SK-N-SH treated with all-trans-retinoic acid at 6 μM for 48 hours (cell line): ENCODE results near the gene FNTB.
A peak's percentile ranks its signal among the peaks of the same experiment; 100 is the strongest.

Experiments used
- ATAC-seq: fragments of 200-7000 bp; cut with Tn5 transposase; 3 replicates; pipeline ENCODE4 v1.9.1; 2020; ENCODE audit warnings: mild to moderate bottlenecking, moderate library complexity
- ARNTL ChIP-seq: fragments of 450-650 bp; formaldehyde crosslinking; IDR thresholded peaks from 2 replicates; pipeline ENCODE4 v1.5.0; 2020; ENCODE audit warnings: low read depth, mild to moderate bottlenecking, moderate library complexity, borderline replicate concordance
- CREB5 ChIP-seq: fragments of 250-450 bp; sonication (Bioruptor Pico); IDR thresholded peaks from 2 replicates; pipeline ENCODE4 v1.5.1; 2020; ENCODE audit warnings: low read depth, mild to moderate bottlenecking, moderate library complexity
- CSDC2 ChIP-seq: fragments of 250-450 bp; sonication (Bioruptor Pico); IDR thresholded peaks from 2 replicates; pipeline ENCODE4 v1.5.0; 2020; ENCODE audit warnings: mild to moderate bottlenecking, moderate library complexity
- CSRNP3 ChIP-seq: fragments of 250-450 bp; sonication (Bioruptor Pico); IDR thresholded peaks from 2 replicates; pipeline ENCODE4 v1.5.1; 2021; ENCODE audit warnings: mild to moderate bottlenecking, moderate library complexity
- ESRRG ChIP-seq: fragments of 250-450 bp; sonication (Bioruptor Pico); IDR thresholded peaks from 2 replicates; pipeline ENCODE4 v1.6.1; 2021; ENCODE audit warnings: mild to moderate bottlenecking
- GLIS3 ChIP-seq: fragments of 250-450 bp; sonication (Bioruptor Pico); IDR thresholded peaks from 2 replicates; pipeline ENCODE4 v1.5.0; 2020; ENCODE audit warnings: mild to moderate bottlenecking, moderate library complexity
- ISL1 ChIP-seq: fragments of 250-450 bp; sonication (Bioruptor Pico); IDR thresholded peaks from 2 replicates; pipeline ENCODE4 v2.1.2; 2022; ENCODE audit warnings: mild to moderate bottlenecking, moderate library complexity
- OSR1 ChIP-seq: fragments of 250-450 bp; sonication (Bioruptor Pico); IDR thresholded peaks from 2 replicates; pipeline ENCODE4 v1.8.0; 2022; ENCODE audit warnings: moderate library complexity, mild to moderate bottlenecking, inconsistent platforms
- PATZ1 ChIP-seq: fragments of 250-450 bp; sonication (Bioruptor Pico); IDR thresholded peaks from 2 replicates; pipeline ENCODE4 v1.8.0; 2020; ENCODE audit warnings: mild to moderate bottlenecking, moderate library complexity, borderline replicate concordance
- POU6F1 ChIP-seq: fragments of 250-450 bp; sonication (Bioruptor Pico); IDR thresholded peaks from 2 replicates; pipeline ENCODE4 v1.8.0; 2021; ENCODE audit warnings: low read depth, mild to moderate bottlenecking, moderate library complexity, borderline replicate concordance
- PPARA ChIP-seq: fragments of 250-450 bp; sonication (Bioruptor Pico); IDR thresholded peaks from 2 replicates; pipeline ENCODE4 v1.5.0; 2020; ENCODE audit warnings: mild to moderate bottlenecking, borderline replicate concordance
- RARB ChIP-seq: fragments of 250-450 bp; sonication (Bioruptor Pico); IDR thresholded peaks from 2 replicates; pipeline ENCODE4 v1.8.0; 2021; ENCODE audit warnings: mild to moderate bottlenecking, moderate library complexity
- TCF4 ChIP-seq: fragments of 250-450 bp; sonication (Bioruptor Pico); IDR thresholded peaks from 2 replicates; pipeline ENCODE4 v1.8.0; 2021; ENCODE audit warnings: mild to moderate bottlenecking, moderate library complexity, borderline replicate concordance
- TSHZ2 ChIP-seq: fragments of 250-450 bp; sonication (Bioruptor Pico); IDR thresholded peaks from 2 replicates; pipeline ENCODE4 v1.5.0; 2020; ENCODE audit warnings: mild to moderate bottlenecking, moderate library complexity
- ZFP3 ChIP-seq: fragments of 250-450 bp; sonication (Bioruptor Pico); IDR thresholded peaks from 2 replicates; pipeline ENCODE4 v1.5.0; 2020; ENCODE audit warnings: mild to moderate bottlenecking, moderate library complexity
- ZFP30 ChIP-seq: fragments of 450-650 bp; formaldehyde crosslinking; IDR thresholded peaks from 2 replicates; pipeline ENCODE4 v1.5.0; 2022; ENCODE audit warnings: mild to moderate bottlenecking, moderate library complexity
- ZNF565 ChIP-seq: fragments of 450-650 bp; formaldehyde crosslinking; conservative IDR thresholded peaks from 2 replicates; pipeline ENCODE4 v1.5.0; 2020; ENCODE audit warnings: low read depth, mild to moderate bottlenecking, moderate library complexity
- ZNF70 ChIP-seq: fragments of 450-650 bp; formaldehyde crosslinking; IDR thresholded peaks from 2 replicates; pipeline ENCODE4 v1.5.0; 2020; ENCODE audit warnings: mild to moderate bottlenecking, moderate library complexity
- ZNF8 ChIP-seq: fragments of 450-650 bp; formaldehyde crosslinking; IDR thresholded peaks from 2 replicates; pipeline ENCODE4 v1.5.0; 2020; ENCODE audit warnings: mild to moderate bottlenecking, moderate library complexity

Gene FNTB

GRCh38 chr14:64974563-64974962 lies 12.1 kb upstream of the FNTB start:
- ATAC-seq: no peak
- TF ChIP-seq POU6F1 (CRISPR knock-in tag) (no peak), CSDC2 (CRISPR knock-in tag) (no peak), GLIS3 (CRISPR knock-in tag) (no peak), ZFP3 (no peak), ESRRG (no peak), TCF4 (CRISPR knock-in tag) (no peak), PATZ1 (CRISPR knock-in tag) (no peak), RARB (CRISPR knock-in tag) (no peak), ZNF8 (CRISPR knock-in tag) (no peak)

GRCh38 chr14:64979336-64980074 lies 7.2 kb upstream of the FNTB start:
- peak; percentile 56 for ATAC-seq
- TF ChIP-seq ZNF70 (CRISPR knock-in tag): no peak
- no peak for TF ChIP-seq ZFP3
- TF ChIP-seq CREB5 (CRISPR knock-in tag): no peak
- TF ChIP-seq PPARA (CRISPR knock-in tag): no peak
- no peak for TF ChIP-seq POU6F1 (CRISPR knock-in tag)
- no peak for TF ChIP-seq OSR1 (CRISPR knock-in tag)
- no peak for TF ChIP-seq ARNTL
- no peak for TF ChIP-seq RARB (CRISPR knock-in tag)

- peak; percentile 24; the same call in 2 of the 3 replicates for ATAC-seq
- TF ChIP-seq ZNF70 (CRISPR knock-in tag) (no peak), ZFP30 (CRISPR knock-in tag) (no peak), CSDC2 (CRISPR knock-in tag) (no peak), ZNF565 (CRISPR knock-in tag) (no peak), ISL1 (CRISPR knock-in tag) (no peak), ARNTL (no peak), ZNF8 (CRISPR knock-in tag) (no peak), PPARA (CRISPR knock-in tag) (no peak), TSHZ2 (CRISPR knock-in tag) (no peak), CSRNP3 (no peak), CREB5 (CRISPR knock-in tag) (no peak)
These were observed 3.0 kb upstream of the FNTB start for GRCh38 chr14:64983439-64984310.
